ENCODE measurements around the gene FAM234B.

- no peak for TF ChIP-seq CTCF (IDR thresholded peaks at IDR 0.05 in 4 of 5, conservative IDR thresholded peaks at IDR 0.05 in 1 of 5)
- TF ChIP-seq POLR2A (IDR thresholded peaks at IDR 0.05) = no peak
Observed at GRCh38 chr12:13032164-13032563, 12.0 kb upstream of the FAM234B start.
